ENCODE measurements around the gene ZNF516.

The ZNF516 gene

DNA sequence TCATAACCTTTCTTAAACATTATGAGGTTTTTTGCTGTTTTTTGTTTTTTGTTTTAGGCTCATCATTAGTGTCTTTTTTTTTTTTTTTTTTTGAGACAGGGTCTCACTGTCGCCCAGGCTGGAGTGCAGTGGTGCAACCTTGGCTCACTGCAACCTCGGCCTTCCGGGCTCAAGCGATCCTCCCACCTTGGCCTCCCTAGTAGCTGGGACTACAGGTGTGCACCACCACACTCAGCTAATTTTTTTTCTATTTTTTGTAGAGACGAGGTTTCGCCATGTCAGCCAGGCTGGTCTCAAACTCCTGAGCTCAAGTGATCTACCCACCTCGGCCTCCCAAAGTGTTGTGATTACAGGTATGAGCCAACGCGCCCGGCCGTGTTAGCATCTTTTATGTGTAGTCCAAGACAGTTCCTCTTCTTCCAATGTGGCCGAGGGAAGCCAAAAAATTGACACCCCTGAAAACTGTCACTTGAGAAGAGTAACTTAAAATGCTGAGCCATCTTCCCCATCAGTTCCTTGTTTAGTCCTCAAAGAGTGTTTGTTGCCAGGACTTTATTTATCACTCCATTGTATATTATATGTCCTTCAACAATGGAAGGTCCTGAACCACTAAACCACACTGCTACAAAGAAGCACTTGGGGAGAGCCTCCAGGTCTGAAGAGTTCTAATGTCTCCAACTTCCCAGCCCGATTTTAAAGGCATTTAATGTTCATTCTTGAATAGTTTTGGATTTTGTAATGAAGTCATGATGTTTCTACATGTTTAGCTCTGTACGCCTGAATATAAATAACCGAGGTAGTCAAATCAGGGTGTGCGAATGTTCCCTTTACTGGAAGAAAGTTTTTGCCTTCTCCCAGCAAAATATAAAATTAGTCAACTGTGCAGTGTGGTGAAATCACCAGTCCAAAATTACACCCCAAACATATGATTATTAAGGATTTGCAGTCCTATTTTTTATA is 26.4 kb downstream of the ZNF516 start:
- DNase-seq, result no peak

DNA sequence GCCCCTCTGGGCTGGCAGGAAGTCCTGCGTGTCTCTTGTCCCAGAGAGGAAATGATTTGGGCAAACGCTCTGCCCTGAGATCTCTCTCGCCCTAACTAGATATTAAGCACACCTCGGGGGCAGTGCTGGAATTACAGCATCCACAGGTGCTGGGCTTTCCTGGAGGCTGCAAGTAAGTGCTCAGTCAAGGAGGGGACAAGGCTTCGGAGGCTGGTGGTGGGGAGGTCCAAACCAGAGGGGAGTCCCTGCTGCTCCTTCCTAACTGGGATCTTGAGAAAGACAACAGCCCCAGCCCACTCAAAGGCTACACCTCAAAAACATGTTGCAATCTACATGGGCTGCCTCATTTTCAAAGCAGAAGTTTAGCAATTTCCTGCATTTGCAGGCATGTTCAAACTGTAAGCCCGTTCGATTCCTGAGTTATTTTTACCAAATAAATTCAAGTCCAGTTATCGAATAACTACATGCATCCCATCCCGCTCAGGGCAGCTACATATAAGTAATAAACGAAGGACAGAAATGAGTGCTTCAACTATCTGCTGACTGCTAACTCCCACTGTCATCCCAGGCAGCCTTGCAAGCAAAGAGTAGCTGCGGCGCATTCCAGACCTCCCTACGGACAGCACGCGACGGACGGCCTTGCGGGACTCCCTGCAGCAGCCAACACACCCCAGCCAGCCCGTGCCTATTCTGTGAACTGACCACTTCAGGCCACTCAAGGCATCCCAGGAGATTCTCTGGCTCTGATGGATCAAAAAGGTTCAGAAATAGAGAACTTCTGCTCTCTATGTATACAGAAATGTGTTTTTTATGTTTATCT is 27.5 kb downstream of the ZNF516 start:
- no peak for DNase-seq

DNA sequence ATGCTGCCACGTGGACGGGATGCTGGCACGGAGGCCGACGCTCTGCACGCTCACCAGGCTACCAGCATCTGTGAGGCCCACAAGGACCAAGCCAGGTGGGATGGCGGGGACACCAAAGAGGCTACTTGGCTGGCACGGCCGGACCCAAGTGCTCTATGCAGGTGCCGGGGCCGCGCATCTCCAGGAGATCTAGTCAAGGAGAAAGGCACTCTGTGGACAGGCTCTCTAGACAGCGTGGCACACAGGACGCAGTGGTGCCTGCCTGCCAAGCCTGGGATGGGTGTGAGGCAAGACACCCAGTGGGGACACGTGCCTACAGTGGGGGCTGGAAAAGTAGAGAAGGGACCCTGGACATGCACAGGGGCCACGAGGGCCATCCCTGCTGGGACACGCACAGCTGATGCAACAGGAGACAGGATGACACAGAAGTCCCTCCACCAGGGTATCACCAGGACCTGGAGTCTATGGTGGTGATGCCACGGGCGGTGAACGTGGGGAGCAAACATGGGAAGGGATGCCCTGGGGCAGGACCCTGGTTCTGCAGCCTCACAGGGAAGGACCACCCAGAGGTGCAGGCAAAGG is 28.5 kb downstream of the ZNF516 start:
- no peak for DNase-seq

DNA sequence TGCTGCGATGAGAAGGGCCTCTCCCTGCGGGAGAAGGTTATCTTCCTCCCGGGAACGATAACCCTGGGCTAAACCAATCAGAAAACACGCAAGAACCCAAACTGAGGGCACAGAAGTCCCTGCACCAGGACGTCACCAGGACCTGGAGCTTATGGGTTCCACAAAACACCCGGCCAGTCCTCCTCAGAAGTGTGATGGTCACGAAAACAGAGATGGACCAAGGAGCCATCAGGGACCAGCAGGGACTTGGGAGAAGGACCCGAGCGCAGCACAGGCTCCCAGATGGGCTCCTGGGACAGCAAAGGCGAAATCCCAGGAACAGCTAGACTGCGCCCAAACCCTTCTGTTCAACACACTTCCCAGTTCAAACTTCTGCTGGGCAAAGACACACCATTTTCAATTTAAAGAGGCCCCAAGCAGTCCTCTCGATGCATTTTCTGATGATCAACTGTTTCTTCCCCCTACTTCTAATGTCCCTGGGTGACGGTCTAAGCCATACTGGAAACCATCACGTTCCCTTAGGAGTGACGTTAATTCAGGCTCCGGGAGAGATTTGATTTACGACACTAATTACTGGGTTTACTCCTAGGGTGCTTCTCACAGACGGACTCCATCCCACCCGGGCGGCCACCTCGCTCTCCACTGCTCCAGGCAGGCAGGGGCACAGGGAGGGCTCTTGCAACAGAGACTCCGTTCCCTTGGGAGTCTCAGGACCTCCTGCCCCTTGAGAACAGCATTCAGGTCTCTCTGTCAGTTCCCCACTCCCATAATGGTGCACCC is 29.2 kb downstream of the ZNF516 start:
- no peak for DNase-seq

DNA sequence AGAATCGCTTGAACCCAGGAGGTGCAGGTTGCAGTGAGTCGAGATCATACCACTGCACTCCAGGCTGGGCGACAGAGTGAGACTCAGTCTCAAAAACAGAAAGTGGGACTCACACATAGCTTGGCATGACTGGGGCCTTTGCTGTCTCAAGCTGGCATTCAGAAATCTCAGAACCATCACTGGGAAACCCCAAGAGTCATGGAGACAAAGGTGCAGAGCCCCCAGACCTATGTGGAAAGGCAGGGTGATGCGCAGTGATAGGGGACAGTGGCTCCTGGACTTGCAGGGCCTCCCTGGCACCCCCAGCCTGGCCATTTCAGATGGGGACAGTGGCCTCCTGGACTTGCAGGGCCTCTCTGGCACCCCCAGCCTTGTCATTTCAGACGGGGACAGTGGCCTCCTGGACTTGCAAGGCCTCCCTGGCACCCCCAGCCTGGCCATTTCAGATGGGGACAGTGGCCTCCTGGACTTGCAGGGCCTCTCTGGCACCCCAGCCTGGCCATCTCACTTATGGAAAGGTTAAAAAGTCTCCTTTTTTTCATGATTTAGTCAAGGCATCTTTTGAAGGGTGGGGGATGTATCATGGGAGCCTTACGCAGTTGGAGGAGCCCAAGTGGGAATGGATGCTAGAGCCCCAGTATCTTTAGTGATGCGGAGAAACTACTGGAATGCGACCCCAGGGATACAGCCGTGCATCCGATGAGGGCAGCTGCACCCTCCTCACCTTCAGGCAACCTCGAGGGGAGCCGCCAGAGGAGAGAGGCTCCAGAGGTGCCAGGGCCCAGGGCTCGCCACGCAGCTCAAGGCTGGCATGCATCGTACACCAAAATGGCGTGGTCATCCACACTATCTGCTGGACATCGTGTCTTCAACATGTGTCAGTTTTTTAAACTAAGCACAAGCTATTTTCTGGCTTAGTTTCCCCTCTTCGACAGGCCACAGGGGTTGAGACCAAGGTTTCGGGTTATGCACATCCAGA is 30.5 kb downstream of the ZNF516 start:
- DNase-seq, result no peak

DNA sequence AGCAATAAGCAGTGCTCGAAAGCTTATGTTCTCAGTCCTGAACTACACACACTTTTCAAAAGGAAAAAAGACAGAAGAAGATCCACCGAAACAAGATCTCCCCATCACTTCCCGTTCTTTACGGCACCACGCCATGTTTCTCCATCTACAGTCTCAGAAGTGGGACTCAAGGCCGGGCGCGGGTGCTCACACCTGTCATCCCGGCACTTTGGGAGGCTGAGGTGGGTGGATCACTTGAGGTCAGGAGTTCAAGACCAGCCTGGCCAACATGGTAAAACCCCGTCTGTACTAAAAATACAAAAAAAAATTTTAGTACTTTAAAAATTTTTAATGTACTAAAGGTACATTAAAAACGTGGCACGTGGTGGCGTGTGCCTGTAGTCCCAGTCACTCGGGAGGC is 31.2 kb downstream of the ZNF516 start:
- no peak for DNase-seq

DNA sequence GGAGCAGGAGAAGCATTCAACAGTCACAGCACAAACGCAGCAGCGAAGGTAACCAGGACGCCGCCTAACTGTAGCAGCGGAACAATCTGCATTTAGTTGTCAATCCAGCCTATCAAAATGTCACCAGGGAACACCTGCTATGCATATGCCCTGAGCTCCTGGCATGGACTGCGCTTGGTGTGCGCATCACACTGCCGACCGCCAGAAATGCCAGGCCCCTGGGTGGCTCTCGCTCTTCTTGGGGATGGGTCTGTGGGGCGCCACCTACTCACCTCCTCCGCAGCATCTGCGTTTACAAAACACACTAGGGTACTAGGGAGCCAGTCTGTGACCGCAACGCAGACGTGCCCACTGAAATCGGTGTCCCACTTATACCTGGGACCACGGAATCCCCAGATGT is 31.7 kb downstream of the ZNF516 start:
- DNase-seq, result no peak

DNA sequence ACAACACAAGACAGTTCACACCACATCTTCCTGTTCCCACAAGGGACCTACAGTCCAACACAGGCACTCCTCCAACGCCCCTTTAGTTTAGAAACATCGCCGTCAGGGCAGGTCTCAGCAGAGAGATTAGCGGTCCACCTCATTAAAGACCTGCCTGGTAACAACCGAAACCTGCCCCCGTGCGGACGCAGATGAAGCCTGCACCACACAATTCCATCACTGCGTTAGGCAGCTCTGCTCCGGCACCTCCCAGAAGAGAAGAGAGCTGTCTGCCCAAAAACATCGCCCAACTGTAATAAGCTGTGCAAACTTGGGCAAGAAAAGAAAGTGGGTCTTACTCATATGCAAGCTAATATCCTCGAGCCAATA is 32.7 kb downstream of the ZNF516 start:
- no peak for DNase-seq

DNA sequence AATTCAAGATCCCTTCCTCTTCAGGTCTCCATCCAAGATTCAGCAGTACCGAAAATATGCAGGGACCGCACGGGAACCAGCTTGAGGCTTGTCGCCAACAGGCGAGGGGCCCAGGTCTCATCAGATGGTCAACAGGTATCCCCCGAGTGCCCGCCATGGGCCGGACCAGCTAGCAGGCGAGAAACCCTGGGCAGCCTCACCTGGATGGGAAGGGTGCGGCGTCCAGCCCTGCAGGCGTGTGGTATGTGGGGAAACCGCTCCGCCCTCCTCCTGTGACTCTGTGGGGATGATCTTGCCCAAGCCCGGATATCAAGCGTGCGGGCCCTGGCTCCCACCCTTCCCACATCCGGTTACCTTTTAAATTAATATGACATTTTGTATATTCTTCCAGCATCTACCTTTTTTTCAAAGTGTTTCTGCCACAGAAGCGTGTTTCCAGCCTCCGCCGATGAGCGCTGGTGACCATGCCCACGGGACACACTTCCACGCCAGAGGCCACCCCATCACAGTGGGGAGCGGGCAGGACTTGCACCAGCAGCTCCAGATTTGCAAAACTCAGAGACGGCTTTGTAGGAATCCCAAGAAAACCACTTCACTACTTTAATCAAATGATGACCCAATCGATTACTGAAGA is 33.2 kb downstream of the ZNF516 start:
- DNase-seq, result no peak

DNA sequence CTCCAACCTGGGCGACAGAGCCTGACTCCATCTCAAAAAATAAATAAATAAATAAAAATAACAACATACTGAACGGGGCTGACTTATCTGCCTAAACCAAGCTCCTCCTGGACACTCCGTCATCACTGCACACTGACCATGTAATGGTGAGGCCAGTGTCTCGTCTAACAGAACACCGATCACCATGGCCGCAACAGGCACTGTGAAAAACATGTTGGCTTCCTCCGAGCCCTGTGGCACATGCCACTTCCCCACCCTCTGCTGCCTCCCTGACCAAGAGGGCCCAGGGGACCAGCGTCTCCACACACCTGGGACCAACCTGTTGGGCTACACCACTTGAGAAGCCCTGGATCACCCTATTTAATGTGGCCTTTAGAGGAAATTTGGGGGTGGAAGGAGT is 33.9 kb downstream of the ZNF516 start:
- no peak for DNase-seq

DNA sequence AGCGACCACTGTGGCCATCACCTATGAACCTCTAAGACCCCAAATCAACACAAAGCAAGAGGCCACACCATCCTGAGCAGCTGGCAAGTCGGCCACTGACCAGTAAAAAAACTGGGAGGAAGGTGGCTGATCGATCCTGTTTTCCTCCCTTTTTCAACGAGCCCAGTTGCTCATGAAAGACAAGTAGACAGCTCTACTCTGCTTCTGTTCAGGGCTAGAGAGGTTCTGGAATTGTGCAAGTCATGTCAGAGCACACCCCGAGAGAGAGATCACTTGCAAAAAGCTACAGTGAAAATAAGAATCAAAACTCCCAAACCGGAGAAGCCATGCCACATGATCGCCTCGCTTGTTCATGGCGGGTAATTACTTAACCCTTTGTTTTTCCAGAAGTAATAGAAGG is 34.6 kb downstream of the ZNF516 start:
- no peak for DNase-seq

DNA sequence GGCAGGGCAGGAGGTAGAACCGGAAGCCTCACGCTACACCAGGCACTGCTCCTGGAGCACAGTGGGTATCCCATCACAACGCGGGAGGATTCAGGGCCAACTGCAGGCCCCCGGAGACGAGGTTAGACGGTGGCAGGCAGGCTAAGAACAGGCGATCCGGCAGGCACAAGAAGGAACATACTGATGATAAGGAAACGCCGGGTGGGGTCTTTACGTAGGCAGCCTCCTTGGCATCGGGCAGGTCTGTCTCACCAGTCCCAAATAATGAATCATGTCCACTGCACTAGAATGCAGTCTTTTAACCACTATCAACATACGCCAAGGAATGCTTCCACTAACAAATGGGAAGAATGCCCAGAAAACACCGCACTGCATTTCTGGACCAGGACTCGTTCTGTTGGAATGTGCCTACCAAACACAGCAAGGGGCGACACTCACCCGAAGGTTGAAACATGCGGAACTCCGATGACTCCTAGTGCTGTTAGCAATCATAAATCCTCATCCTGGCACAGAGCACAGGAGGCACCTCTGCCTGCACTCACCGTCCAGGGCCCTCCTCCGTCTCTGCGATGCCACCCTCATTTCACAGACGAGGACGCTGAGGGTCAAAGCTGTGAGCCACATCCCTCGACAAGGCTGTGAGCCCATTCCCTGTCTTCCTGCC is 35.2 kb downstream of the ZNF516 start:
- no peak for DNase-seq

DNA sequence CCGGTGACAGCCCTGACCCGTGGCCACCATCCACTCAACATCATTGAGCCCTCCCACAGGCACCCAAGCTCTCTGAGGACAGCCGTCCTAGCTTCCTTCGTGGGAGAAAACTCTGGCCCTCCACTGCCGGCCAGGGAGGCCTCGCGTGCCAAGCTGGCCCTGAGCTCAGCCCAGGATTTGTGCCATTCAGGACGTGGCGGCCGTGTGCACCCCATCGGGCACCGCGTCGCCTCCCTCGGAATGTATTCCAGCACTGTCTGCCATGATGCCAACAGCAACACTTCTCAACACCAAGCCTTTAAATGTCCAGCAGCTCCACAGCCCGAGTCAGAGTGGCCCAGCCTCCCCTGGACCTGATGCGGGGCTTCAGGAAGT is 35.7 kb downstream of the ZNF516 start:
- no peak for DNase-seq

DNA sequence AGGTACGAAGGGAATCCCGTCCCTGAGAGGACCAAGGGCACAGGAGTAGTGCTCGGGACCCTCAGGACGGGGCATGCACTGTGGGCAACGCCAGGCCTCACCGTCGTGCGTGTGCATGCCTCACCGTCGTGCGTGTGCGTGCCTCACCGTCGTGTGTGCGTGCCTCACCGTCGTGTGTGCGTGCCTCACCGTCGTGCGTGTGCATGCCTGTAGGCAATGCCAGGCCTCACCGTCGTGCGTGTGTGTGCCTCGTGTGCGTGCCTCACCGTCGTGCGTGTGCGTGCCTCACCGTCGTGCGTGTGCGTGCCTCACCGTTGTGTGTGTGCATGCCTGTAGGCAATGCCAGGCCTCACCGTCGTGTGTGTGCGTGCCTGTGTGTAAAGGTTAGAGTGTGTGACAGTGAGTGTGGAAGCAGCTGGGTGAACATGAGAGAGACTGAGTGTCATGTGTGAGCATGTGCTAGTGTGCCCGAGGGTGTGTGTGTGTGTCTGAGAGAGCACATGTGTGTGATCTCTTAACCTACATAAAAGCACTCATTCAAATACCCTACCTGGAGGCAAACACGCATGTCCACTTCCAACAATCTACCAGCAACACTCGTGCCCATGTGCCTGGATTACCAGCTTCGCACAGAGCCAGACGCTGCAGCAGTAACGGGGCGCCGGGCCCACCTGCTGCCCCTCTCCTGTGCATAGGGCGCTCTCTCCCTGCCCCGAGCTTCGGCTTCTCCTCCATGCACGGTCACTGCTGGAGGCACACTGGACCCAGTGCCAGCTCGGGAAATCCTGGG is 36.3 kb downstream of the ZNF516 start:
- DNase-seq, result no peak

DNA sequence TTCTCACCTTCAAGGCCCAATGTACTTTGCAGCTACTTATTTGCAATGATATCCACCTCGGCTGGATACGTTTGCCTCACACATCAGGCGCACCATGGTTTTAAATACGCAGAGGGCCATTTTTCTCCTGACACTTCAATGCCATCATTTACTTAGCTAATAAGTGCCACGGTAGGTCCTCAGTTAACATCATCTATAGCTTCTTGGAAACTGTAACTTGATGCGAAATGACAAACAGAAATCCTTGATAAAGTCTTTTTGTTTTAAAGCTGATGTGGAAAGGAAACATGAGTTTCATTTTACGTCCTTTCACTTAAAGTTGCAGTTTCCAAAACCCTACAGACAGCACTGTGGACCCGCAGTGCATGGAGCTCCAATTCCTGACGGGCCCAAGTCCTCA is 37.1 kb downstream of the ZNF516 start:
- DNase-seq, result no peak

DNA sequence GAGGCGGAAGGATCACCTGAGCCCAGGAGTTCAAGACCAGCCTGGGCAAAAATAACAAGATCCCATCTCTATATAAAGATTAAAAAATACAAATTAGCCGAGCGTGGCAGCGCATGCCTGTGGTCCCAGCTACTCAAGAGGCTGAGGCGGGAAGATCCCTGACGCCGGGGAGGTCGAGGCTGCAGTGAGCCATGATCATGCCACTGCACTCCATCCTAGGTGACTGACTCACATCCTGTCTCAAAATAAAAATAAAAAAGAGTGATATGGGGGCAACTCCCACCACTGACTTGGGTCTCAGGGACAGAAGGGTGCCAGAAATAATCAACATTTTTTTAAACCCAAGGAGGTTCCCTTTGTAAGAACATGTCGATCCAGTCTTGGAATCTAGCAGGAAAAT is 37.6 kb downstream of the ZNF516 start:
- no peak for DNase-seq

DNA sequence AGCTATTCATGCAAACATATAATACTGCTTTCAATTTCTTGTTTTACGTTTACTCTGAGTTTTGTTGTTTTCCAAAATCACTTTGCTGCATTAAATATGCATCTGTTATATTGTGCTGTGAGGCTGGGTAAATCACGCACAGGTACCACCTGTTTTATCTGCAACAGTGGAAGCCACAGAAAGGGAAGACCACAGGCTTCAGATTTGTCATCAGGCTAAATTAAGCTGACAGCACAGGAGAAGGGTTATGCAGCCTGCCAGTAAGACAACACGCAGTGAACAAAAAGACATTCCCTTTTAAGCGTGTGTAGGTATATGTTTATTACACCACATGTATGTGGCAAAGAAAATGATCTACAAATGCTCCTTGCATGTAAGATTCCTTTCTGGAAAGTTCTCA is 38.2 kb downstream of the ZNF516 start:
- no peak for DNase-seq

DNA sequence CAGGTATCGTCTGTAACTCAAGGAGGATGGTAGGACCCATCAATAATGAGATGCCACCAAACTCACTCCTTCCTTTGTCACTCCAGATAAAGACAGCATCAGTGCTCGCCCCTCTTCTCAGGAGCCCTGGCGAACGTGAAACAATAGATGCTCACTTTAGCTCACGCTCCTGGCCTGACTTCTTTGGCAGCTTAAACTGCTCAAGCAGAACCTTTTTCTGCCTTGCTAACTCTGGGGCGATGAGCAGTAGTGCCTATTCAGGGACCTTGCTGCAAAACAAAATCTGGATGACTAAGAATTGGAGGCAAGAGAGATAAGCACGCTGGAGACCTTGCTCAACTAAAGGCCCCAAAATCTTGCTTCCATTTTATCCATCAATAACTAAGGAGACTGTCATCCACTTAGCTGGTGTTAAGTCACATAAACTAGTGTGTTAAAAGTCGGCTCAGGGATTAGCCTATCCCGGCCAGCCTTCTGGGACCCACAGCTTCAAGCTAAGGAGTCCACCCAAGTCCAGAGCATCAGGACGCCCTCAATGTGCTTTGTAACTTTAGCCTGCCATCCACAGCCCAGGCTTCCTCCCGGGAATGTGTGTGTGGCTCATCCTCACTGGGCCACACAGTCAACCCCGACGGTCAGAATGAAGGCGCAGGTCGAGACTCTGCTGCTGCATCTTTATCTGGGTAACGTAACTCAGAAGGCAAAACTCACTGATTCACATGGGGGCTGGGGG is 38.9 kb downstream of the ZNF516 start:
- DNase-seq, result no peak
